ENCODE data around the gene CACNA2D3.

Gene CACNA2D3

DNA sequence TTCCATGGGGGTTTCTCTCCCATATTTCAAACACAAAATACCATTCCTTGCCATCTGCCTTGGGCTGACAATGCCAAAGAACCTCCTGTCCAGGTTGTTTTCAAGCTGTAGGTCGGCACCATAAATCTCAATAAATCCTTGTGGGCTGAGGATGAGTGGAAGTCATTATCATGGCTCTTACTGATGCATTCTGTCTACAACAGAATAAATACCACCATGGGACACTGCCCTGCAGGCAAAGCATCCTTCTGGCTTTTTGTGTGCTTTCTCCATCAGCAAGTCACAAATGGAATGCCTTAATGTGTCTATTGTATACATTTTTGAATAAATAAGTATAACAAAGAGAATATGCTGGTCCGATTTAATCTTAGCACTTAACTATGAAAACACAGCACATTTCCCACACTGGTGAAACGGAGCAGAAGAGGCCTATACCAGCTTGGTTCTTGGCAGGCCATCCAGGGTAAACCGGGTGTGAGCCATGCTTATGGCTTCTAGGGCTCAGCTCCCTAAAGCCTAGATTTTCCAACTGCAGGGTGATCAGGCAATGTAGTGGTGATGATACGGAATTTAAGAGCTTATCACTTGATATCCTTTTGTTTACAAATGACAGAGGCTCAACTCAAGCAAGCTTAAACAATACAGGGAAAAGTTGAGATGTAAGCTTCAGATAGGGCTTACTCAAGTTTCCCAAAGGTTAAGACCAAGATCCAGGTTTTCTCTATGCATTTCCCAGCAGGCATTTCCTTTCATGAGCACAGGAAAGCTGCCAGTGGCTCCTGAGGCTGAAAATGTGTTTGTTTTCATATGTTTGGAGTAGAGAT, 938.8 kb downstream of the CACNA2D3 start:
- no peak overlapping the region for H3K56ac ChIP-seq (ENCODE audit: low read length)
- no peaks in the 10 kb centered on the region for H3K79me1 ChIP-seq (ENCODE audit: low read length)
- no peaks in the 10 kb centered on the region for H3K27me3 ChIP-seq (ENCODE audit: insufficient read depth, low read length, poor library complexity)
- H3K23ac ChIP-seq (ENCODE audit: low read length): no peak overlapping the region
- H4K5ac ChIP-seq (ENCODE audit: low read length): no peak overlapping the region
- H2AK5ac ChIP-seq (ENCODE audit: low read length): no peak overlapping the region
- no peak overlapping the region for H3K4me2 ChIP-seq (ENCODE audit: low read length)
- H3K79me2 ChIP-seq (ENCODE audit: control insufficient read depth, insufficient read depth, low read length): no peaks in the 10 kb centered on the region
- peaks cover 4% of the 10 kb centered on the region for H3K4me1 ChIP-seq (ENCODE audit: control insufficient read depth, low read depth, low read length)
- WGBS (ENCODE audit: extremely low coverage, insufficient coverage, low lambda C conversion rate): no CpG with 5 or more reads among the region's 5 CpGs
- no peak overlapping the region for H3K18ac ChIP-seq (ENCODE audit: low read length)
- H3K4me3 ChIP-seq (ENCODE audit: low read length): no peak overlapping the region
- DNase-seq: peak; percentile 24
- no peak overlapping the region for H3K4ac ChIP-seq (ENCODE audit: low read depth, low read length)
- no peak overlapping the region for H2BK5ac ChIP-seq (ENCODE audit: low read length)
- no peak overlapping the region for H3K27ac ChIP-seq (ENCODE audit: low read depth, low read length)
- no peak overlapping the region for H4K8ac ChIP-seq (ENCODE audit: low read depth, low read length)
- no peaks in the 10 kb centered on the region for H3K36me3 ChIP-seq (ENCODE audit: control insufficient read depth, insufficient read depth, low read length)
- H3K9ac ChIP-seq (ENCODE audit: low read length): no peak overlapping the region
- no peak overlapping the region for H2BK15ac ChIP-seq (replicated peaks; ENCODE audit: low read depth)
- H2BK120ac ChIP-seq (ENCODE audit: low read depth, low read length): no peak overlapping the region

DNA sequence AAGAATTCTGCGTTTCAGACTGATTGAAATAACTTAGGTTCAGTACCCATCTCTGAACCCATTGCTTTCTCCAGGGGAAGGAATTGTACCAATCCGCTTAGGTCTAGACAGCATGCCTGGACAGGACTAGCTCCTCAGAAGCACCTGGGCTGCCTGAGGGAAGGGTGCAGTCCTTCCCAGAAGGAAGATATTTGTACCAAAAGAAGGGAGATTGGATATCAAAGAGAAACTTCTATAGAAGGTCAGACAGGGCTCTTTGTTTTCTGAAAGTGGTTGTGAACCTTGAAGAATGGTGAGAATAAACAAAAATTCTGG, 939.3 kb downstream of the CACNA2D3 start:
- no peak overlapping the region for H3K4me2 ChIP-seq (ENCODE audit: low read length)
- WGBS (ENCODE audit: extremely low coverage, insufficient coverage, low lambda C conversion rate): no CpG with 5 or more reads among the region's 2 CpGs

DNA sequence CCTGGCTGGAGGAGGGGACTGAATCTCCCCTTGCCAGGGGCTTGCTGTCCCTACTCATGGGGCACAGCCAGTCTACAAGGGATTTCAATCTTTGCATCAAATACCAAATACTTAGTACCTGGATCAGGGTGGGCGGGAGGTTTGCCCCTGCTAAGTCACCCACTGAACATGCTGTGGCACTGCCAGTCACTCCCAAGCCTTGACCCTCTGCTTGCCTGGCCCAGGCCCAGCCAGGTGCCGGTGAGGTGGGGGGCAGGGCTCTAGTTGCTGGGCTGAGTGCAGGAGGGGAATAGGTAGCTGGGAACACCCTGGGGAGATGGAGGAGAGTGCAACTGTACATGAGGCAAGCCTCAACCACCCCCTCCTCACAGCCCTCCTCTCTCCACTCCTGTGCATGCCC, 941.8 kb downstream of the CACNA2D3 start:
- no peak overlapping the region for H3K9ac ChIP-seq (ENCODE audit: low read length)
- H3K27ac ChIP-seq (ENCODE audit: low read depth, low read length): no peak overlapping the region
- WGBS (ENCODE audit: extremely low coverage, insufficient coverage, low lambda C conversion rate): no CpG with 5 or more reads among the region's 2 CpGs
- DNase-seq: no peak
- H3K23ac ChIP-seq (ENCODE audit: low read length): no peak overlapping the region
- H3K18ac ChIP-seq (ENCODE audit: low read length): no peak overlapping the region
- H4K5ac ChIP-seq (ENCODE audit: low read length): no peak overlapping the region
- no peak overlapping the region for H2AK5ac ChIP-seq (ENCODE audit: low read length)
- no peak overlapping the region for H3K56ac ChIP-seq (ENCODE audit: low read length)
- H2BK5ac ChIP-seq (ENCODE audit: low read length): no peak overlapping the region
- H2BK120ac ChIP-seq (ENCODE audit: low read depth, low read length): no peak overlapping the region
- no peaks in the 10 kb centered on the region for H3K27me3 ChIP-seq (ENCODE audit: insufficient read depth, low read length, poor library complexity)
- H3K79me2 ChIP-seq (ENCODE audit: control insufficient read depth, insufficient read depth, low read length): no peaks in the 10 kb centered on the region
- no peak overlapping the region for H3K4me3 ChIP-seq (ENCODE audit: low read length)
- no peak overlapping the region for H4K8ac ChIP-seq (ENCODE audit: low read depth, low read length)
- H3K4me1 ChIP-seq (ENCODE audit: control insufficient read depth, low read depth, low read length): peaks cover 4% of the 10 kb centered on the region
- H2BK15ac ChIP-seq (replicated peaks; ENCODE audit: low read depth): no peak overlapping the region
- no peaks in the 10 kb centered on the region for H3K79me1 ChIP-seq (ENCODE audit: low read length)
- H3K4ac ChIP-seq (ENCODE audit: low read depth, low read length): no peak overlapping the region
- no peak overlapping the region for H3K4me2 ChIP-seq (ENCODE audit: low read length)
- no peaks in the 10 kb centered on the region for H3K36me3 ChIP-seq (ENCODE audit: control insufficient read depth, insufficient read depth, low read length)

More for the DNA sequence above, 939.3 kb downstream of the CACNA2D3 start:
- Histone ChIP-seq H3K23ac (ENCODE audit: low read length) (no peak overlapping the region), H2BK15ac (replicated peaks; ENCODE audit: low read depth) (no peak overlapping the region), H2BK120ac (ENCODE audit: low read depth, low read length) (no peak overlapping the region), H3K36me3 (ENCODE audit: control insufficient read depth, insufficient read depth, low read length) (no peaks in the 10 kb centered on the region), H3K79me1 (ENCODE audit: low read length) (no peaks in the 10 kb centered on the region), H3K4me1 (ENCODE audit: control insufficient read depth, low read depth, low read length) (peaks cover 4% of the 10 kb centered on the region), H3K56ac (ENCODE audit: low read length) (no peak overlapping the region), H3K27me3 (ENCODE audit: insufficient read depth, low read length, poor library complexity) (no peaks in the 10 kb centered on the region), H3K27ac (ENCODE audit: low read depth, low read length) (no peak overlapping the region), H3K4me3 (ENCODE audit: low read length) (no peak overlapping the region), H3K18ac (ENCODE audit: low read length) (no peak overlapping the region), H2BK5ac (ENCODE audit: low read length) (no peak overlapping the region), H3K9ac (ENCODE audit: low read length) (no peak overlapping the region), H3K79me2 (ENCODE audit: control insufficient read depth, insufficient read depth, low read length) (no peaks in the 10 kb centered on the region), H4K8ac (ENCODE audit: low read depth, low read length) (no peak overlapping the region), H2AK5ac (ENCODE audit: low read length) (no peak overlapping the region), H4K5ac (ENCODE audit: low read length) (no peak overlapping the region), H3K4ac (ENCODE audit: low read depth, low read length) (no peak overlapping the region)
- no peak for DNase-seq

DNA sequence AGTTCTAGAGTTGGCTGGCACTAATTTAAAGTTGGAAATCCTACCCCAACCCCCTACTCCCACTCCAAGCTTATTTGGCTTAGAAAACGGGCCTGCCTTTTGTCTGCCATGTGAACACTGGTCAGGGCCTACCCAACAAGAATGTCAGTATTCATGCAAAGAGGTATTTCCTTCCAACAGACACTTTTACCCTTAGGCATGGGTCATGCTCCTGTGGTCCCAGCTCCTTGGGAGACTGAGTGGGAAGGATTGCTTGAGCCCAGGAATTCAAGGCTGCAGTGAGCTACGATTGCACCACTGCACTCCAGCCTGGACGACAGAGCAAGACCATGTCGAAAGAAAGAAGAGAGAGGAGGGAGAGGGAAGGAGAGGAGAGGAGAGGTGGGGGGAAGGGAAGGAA, 943.0 kb downstream of the CACNA2D3 start:
- H3K79me1 ChIP-seq (ENCODE audit: low read length): no peaks in the 10 kb centered on the region
- H3K79me2 ChIP-seq (ENCODE audit: control insufficient read depth, insufficient read depth, low read length): no peaks in the 10 kb centered on the region
- no peaks in the 10 kb centered on the region for H3K27me3 ChIP-seq (ENCODE audit: insufficient read depth, low read length, poor library complexity)
- WGBS (ENCODE audit: extremely low coverage, insufficient coverage, low lambda C conversion rate): no CpG with 5 or more reads among the region's 4 CpGs
- no peak overlapping the region for H2BK15ac ChIP-seq (replicated peaks; ENCODE audit: low read depth)
- H3K9ac ChIP-seq (ENCODE audit: low read length): no peak overlapping the region
- peak; percentile 31 for DNase-seq
- no peak overlapping the region for H3K4me2 ChIP-seq (ENCODE audit: low read length)
- peaks cover 4% of the 10 kb centered on the region for H3K4me1 ChIP-seq (ENCODE audit: control insufficient read depth, low read depth, low read length)
- no peak overlapping the region for H3K56ac ChIP-seq (ENCODE audit: low read length)
- H3K27ac ChIP-seq (ENCODE audit: low read depth, low read length): no peak overlapping the region
- no peak overlapping the region for H2AK5ac ChIP-seq (ENCODE audit: low read length)
- no peak overlapping the region for H3K4ac ChIP-seq (ENCODE audit: low read depth, low read length)
- no peaks in the 10 kb centered on the region for H3K36me3 ChIP-seq (ENCODE audit: control insufficient read depth, insufficient read depth, low read length)
- H3K4me3 ChIP-seq (ENCODE audit: low read length): no peak overlapping the region
- H4K5ac ChIP-seq (ENCODE audit: low read length): no peak overlapping the region
- no peak overlapping the region for H4K8ac ChIP-seq (ENCODE audit: low read depth, low read length)
- no peak overlapping the region for H2BK5ac ChIP-seq (ENCODE audit: low read length)
- H2BK120ac ChIP-seq (ENCODE audit: low read depth, low read length): no peak overlapping the region
- H3K23ac ChIP-seq (ENCODE audit: low read length): no peak overlapping the region
- no peak overlapping the region for H3K18ac ChIP-seq (ENCODE audit: low read length)

DNA sequence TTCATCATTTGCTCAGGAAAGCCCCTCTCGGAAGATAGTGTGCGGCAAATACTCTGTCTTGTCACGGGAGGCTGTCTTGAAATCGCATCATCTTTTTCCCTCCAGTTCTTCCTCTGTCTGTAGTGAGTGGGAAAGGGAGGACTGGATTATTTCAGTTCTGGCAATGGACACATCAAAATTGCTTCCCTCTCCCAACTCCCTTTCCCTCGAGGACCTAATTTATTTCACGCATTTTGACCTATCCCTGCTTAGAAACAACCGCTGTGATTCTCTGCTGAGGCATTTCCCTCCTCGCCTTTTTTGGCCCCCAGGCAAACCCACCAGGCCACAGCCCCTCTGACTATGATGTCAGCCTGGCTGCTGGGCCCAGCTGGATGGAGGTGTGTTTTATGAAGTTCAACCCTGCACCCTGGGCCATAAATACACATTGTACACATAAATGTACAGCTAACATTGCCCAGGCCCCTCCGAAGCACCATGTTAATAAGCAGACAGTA, 944.2 kb downstream of the CACNA2D3 start:
- Histone ChIP-seq H3K18ac (ENCODE audit: low read length) (no peak overlapping the region), H2BK15ac (replicated peaks; ENCODE audit: low read depth) (no peak overlapping the region), H3K4me1 (ENCODE audit: control insufficient read depth, low read depth, low read length) (peaks cover 2% of the 10 kb centered on the region), H2AK5ac (ENCODE audit: low read length) (no peak overlapping the region), H4K5ac (ENCODE audit: low read length) (no peak overlapping the region), H3K9ac (ENCODE audit: low read length) (no peak overlapping the region), H2BK5ac (ENCODE audit: low read length) (no peak overlapping the region), H3K79me1 (ENCODE audit: low read length) (no peaks in the 10 kb centered on the region), H3K27me3 (ENCODE audit: insufficient read depth, low read length, poor library complexity) (no peaks in the 10 kb centered on the region), H2BK120ac (ENCODE audit: low read depth, low read length) (no peak overlapping the region), H3K23ac (ENCODE audit: low read length) (no peak overlapping the region), H3K4ac (ENCODE audit: low read depth, low read length) (no peak overlapping the region), H3K79me2 (ENCODE audit: control insufficient read depth, insufficient read depth, low read length) (no peaks in the 10 kb centered on the region), H3K4me2 (ENCODE audit: low read length) (no peak overlapping the region), H3K4me3 (ENCODE audit: low read length) (no peak overlapping the region), H4K8ac (ENCODE audit: low read depth, low read length) (no peak overlapping the region), H3K56ac (ENCODE audit: low read length) (no peak overlapping the region), H3K36me3 (ENCODE audit: control insufficient read depth, insufficient read depth, low read length) (no peaks in the 10 kb centered on the region), H3K27ac (ENCODE audit: low read depth, low read length) (no peak overlapping the region)
- WGBS (ENCODE audit: extremely low coverage, insufficient coverage, low lambda C conversion rate): no CpG with 5 or more reads among the region's 9 CpGs
- peak; percentile 14 for DNase-seq

DNA sequence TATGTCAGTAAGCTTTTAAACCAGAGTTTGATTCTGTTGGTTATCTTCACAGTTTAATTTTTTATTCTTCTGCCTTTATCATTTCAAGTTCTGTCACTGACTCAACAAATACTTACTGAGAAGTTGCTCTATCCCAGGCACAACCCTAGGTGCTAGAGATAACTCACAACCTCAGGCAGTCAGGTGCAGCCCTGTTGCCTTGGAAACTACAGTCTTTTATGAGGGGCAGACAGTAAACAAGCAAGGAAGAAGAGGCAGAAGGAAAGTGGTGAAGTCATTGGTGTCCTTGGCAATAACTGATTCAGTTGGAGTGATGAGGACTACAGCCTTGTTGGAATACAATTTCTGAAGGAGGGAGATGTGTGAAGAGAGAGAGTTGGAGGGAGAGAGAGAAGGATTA, 947.6 kb downstream of the CACNA2D3 start:
- Histone ChIP-seq H3K18ac (ENCODE audit: low read length) (no peak overlapping the region), H3K9ac (ENCODE audit: low read length) (no peak overlapping the region), H3K27ac (ENCODE audit: low read depth, low read length) (no peak overlapping the region), H3K4me1 (ENCODE audit: control insufficient read depth, low read depth, low read length) (no peaks in the 10 kb centered on the region), H4K8ac (ENCODE audit: low read depth, low read length) (no peak overlapping the region), H2BK15ac (replicated peaks; ENCODE audit: low read depth) (no peak overlapping the region), H3K4ac (ENCODE audit: low read depth, low read length) (no peak overlapping the region), H3K23ac (ENCODE audit: low read length) (no peak overlapping the region), H4K5ac (ENCODE audit: low read length) (no peak overlapping the region), H2BK120ac (ENCODE audit: low read depth, low read length) (no peak overlapping the region), H2BK5ac (ENCODE audit: low read length) (no peak overlapping the region), H3K36me3 (ENCODE audit: control insufficient read depth, insufficient read depth, low read length) (no peaks in the 10 kb centered on the region), H3K4me2 (ENCODE audit: low read length) (no peak overlapping the region), H3K79me1 (ENCODE audit: low read length) (no peaks in the 10 kb centered on the region), H2AK5ac (ENCODE audit: low read length) (no peak overlapping the region), H3K79me2 (ENCODE audit: control insufficient read depth, insufficient read depth, low read length) (no peaks in the 10 kb centered on the region), H3K4me3 (ENCODE audit: low read length) (no peak overlapping the region), H3K56ac (ENCODE audit: low read length) (no peak overlapping the region), H3K27me3 (ENCODE audit: insufficient read depth, low read length, poor library complexity) (no peaks in the 10 kb centered on the region)
- DNase-seq: peak; percentile 63
